AG04450 (cell line): ENCODE results near the gene DLGAP4. TPM values are rescaled to one million over a fixed set of nuclear protein-coding genes. Genes with fewer than 3 reads are reported as not detected.
A peak's percentile ranks its signal among the peaks of the same experiment; 100 is the strongest.

Experiments used
- CTCF ChIA-PET: fragments of 300-600, 350-600 bp; formaldehyde crosslinking; extraction: SDS; loops from one replicate; lab custom pipeline; 2022; ENCODE audit warnings: antibody characterized with exemption, inconsistent platforms; lab: Charles Lee
- POLR2A ChIA-PET: fragments of 350-600 bp; formaldehyde crosslinking; extraction: SDS; loops from one replicate; lab custom pipeline; 2021; ENCODE audit warnings: antibody characterized with exemption, inconsistent platforms; lab: Yijun Ruan, JAX
- DNase-seq: peaks from one replicate; pipeline ENCODE4 v3.0.0-alpha.2; 2011; ENCODE audit warnings: low read depth, low spot score
- H3K27ac ChIP-seq: one replicate; pipeline ENCODE4 v1.5.1; 2012; ENCODE audit warnings: low read depth, low read length, control low read depth
- H3K27me3 ChIP-seq: one replicate; pipeline ENCODE4 v1.6.0; 2012; ENCODE audit warnings: low read length; ENCODE audit not compliant: control insufficient read depth, insufficient read depth
- H3K4me3 ChIP-seq: 2 replicates; pipeline ENCODE4 v1.5.1; 2011; ENCODE audit warnings: mild to moderate bottlenecking, low read depth, low read length, control low read depth
- H3K9me3 ChIP-seq: 2 replicates; pipeline ENCODE4 v1.5.1; 2012; ENCODE audit warnings: low read length; ENCODE audit not compliant: control insufficient read depth, insufficient read depth
- CTCF ChIP-seq: IDR thresholded peaks from 2 replicates; pipeline ENCODE4 v1.5.1; 2011; ENCODE audit warnings: low read depth, low read length, control low read depth, inconsistent platforms
- polyA plus RNA-seq: library from polyadenylated mRNA; depleted of rRNA; stranded (reverse); fragments of >200 nt; gene quantifications from 2 replicates; pipeline ENCODE4 v1.2.3, GENCODE V29; 2011

Gene DLGAP4
- polyA plus RNA-seq, 1 experiment, result 17.7 TPM

GRCh38 chr20:36435124-36435523 lies 129.0 kb downstream of the DLGAP4 start:
- no peak for DNase-seq
- ChIA-PET POLR2A (no interaction called here), CTCF (interaction anchor here (0.7 kb wide), 1 partner anchor 233 kb away, joined by 4 read pairs; no protein-coding TSS in a partner anchor)
- no peak for TF ChIP-seq CTCF
- Histone ChIP-seq H3K27ac (no peak overlapping the region), H3K4me3 (no peak overlapping the region), H3K27me3 (peaks cover 20% of the 10 kb centered on the region), H3K9me3 (no peaks in the 10 kb centered on the region; the same call in 1 of the 2 replicates)

- CTCF ChIA-PET, result interaction anchor here (0.7 kb wide), 1 partner anchor 233 kb away, joined by 4 read pairs; no protein-coding TSS in a partner anchor
- TF ChIP-seq CTCF, result no peak
- no peak for DNase-seq
- peaks cover 20% of the 10 kb centered on the region for H3K27me3 ChIP-seq
- peak overlapping the region; percentile 38 for H3K4me3 ChIP-seq
- POLR2A ChIA-PET, result no interaction called here
- no peak overlapping the region for H3K27ac ChIP-seq
- no peaks in the 10 kb centered on the region; the same call in 1 of the 2 replicates for H3K9me3 ChIP-seq
Observed at GRCh38 chr20:36435592-36436541, 129.7 kb downstream of the DLGAP4 start.

DNA sequence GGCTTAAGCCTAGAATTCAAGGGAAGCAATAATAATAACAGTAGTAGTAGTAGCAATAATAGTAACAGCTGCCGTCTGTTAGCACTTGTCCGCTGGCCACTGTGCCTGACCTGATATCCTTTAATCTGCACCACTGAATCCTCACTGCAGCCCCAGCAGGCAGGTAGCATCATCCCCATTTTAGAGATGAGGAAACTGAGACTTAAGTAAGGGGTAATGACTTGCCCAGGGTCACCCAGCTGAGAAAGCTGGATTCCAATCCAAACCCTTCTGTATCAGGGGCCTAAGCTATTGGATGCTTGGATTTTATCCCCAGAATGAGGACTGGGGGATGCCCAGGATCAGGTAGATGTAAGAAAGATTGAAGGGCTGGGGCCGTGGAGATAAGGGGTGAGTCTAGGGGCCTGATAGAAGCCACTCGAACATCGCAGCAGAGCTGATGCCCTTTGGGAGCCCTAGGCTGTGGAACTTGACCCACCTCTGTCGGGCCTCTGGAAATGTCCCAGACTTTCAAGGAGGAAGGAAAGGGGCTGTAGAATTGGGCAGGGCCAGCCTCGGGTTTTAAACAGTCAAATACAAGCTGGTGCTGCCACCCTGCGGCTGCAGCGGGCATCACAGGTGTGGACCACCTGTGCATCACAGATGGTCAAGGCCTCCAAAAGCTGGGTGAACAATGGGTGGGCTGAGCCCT lies 133.0 kb downstream of the DLGAP4 start:
- CTCF ChIA-PET, result interaction anchor here (0.6 to 3.6 kb wide), 22 partner anchors 9 to 733 kb away, joined by 3 to 60 read pairs (median 4); partner anchors contain the start of gene AAR2
- no peak for DNase-seq

DNA sequence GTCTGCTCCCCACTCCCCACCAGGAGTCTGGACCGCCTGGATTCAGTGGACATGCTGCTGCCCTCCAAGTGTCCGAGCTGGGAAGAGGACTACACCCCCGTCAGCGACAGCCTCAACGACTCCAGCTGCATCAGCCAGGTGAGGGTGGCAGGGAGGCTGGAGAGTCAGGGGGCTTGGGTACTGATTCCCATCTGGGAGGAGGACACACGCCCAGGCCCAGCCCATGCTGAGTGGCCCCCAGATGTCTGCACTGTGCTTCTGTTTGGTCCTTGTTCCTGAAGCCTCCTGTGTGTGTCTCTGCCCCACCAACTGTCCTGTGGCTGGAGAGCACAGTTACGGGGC lies 133.6 kb downstream of the DLGAP4 start:
- TF ChIP-seq CTCF, result no peak
- H3K4me3 ChIP-seq, result no peak overlapping the region
- ChIA-PET POLR2A (no interaction called here), CTCF (interaction anchor here (0.6 to 3.6 kb wide), 19 partner anchors 9 to 446 kb away, joined by 3 to 60 read pairs (median 4); partner anchors contain the start of gene AAR2)
- DNase-seq, result no peak
- H3K27ac ChIP-seq, result no peak overlapping the region
- no peaks in the 10 kb centered on the region; the same call in 1 of the 2 replicates for H3K9me3 ChIP-seq
- peaks cover 34% of the 10 kb centered on the region for H3K27me3 ChIP-seq

More for the DNA sequence above, 133.0 kb downstream of the DLGAP4 start:
- H3K27ac ChIP-seq, result no peak overlapping the region
- POLR2A ChIA-PET, result interaction anchor here (0.7 kb wide), 1 partner anchor 152 kb away, joined by 3 read pairs; no protein-coding TSS in a partner anchor
- H3K4me3 ChIP-seq, result no peak overlapping the region
- H3K9me3 ChIP-seq, result no peaks in the 10 kb centered on the region; the same call in 1 of the 2 replicates
- H3K27me3 ChIP-seq, result peaks cover 37% of the 10 kb centered on the region
- TF ChIP-seq CTCF, result peak; percentile 84
